HEK293T (cell line): ENCODE measurements around the gene CSH2.
"Not testable (repeated sequence)": the region's sequence is repeated elsewhere in the genome, so short reads cannot be mapped to it uniquely, and the experiment has no call there.

Experiments used
- CTCF ChIA-PET: fragments of 350-600 bp; formaldehyde crosslinking; extraction: SDS; loops from one replicate; lab custom pipeline; 2021; ENCODE audit warnings: antibody characterized with exemption, inconsistent platforms; lab: Yijun Ruan, JAX
- POLR2A ChIA-PET: fragments of 350-600 bp; formaldehyde crosslinking; extraction: SDS; loops from one replicate; lab custom pipeline; 2020; ENCODE audit warnings: antibody characterized with exemption, inconsistent platforms; lab: Yijun Ruan, JAX
- DNase-seq: peaks from one replicate; pipeline ENCODE4 v3.0.0; 2012; ENCODE audit warnings: mixed read lengths; ENCODE audit errors: extremely low spot score
- ARNT ChIP-seq: fragments of 450-650 bp; IDR thresholded peaks from 2 replicates; pipeline ENCODE4 v1.6.1; 2017; ENCODE audit warnings: mild to moderate bottlenecking
- BHLHE40 ChIP-seq: fragments of 450-650 bp; IDR thresholded peaks from 2 replicates; pipeline ENCODE4 v1.6.1; 2016; ENCODE audit warnings: mild to moderate bottlenecking, moderate library complexity, borderline replicate concordance
- CTBP1 ChIP-seq: fragments of 450-650 bp; IDR thresholded peaks from 2 replicates; pipeline ENCODE4 v1.6.1; 2016; ENCODE audit warnings: borderline replicate concordance
- ELF4 ChIP-seq: fragments of 450-650 bp; IDR thresholded peaks from 2 replicates; pipeline ENCODE4 v1.6.1; 2017; ENCODE audit warnings: antibody characterized with exemption
- FOXA1 ChIP-seq: fragments of 450-650 bp; IDR thresholded peaks from 2 replicates; pipeline ENCODE4 v1.6.1; 2016; ENCODE audit warnings: mild to moderate bottlenecking
- FOXK2 ChIP-seq: fragments of 450-650 bp; IDR thresholded peaks from 2 replicates; pipeline ENCODE4 v1.6.1; 2016; ENCODE audit warnings: mild to moderate bottlenecking
- FOXM1 ChIP-seq: fragments of 450-650 bp; IDR thresholded peaks from 2 replicates; pipeline ENCODE4 v1.6.1; 2017; ENCODE audit warnings: mild to moderate bottlenecking, borderline replicate concordance
- HDGF ChIP-seq: fragments of 450-650 bp; IDR thresholded peaks from 2 replicates; pipeline ENCODE4 v1.6.1; 2017; ENCODE audit warnings: antibody characterized with exemption, borderline replicate concordance
- LEF1 ChIP-seq: fragments of 450-650 bp; IDR thresholded peaks from 2 replicates; pipeline ENCODE4 v1.6.1; 2017; ENCODE audit warnings: mild to moderate bottlenecking, borderline replicate concordance
- SP1 ChIP-seq: fragments of 450-650 bp; IDR thresholded peaks from 2 replicates; pipeline ENCODE4 v1.6.1; 2017
- SUZ12 ChIP-seq: fragments of 450-650 bp; IDR thresholded peaks from 2 replicates; pipeline ENCODE4 v1.6.1; 2016; ENCODE audit warnings: mild to moderate bottlenecking
- TARDBP ChIP-seq: fragments of 450-650 bp; IDR thresholded peaks from 2 replicates; pipeline ENCODE4 v1.6.1; 2016
- ZNF384 ChIP-seq: fragments of 450-650 bp; IDR thresholded peaks from 2 replicates; pipeline ENCODE4 v1.6.1; 2016
- TF ChIP-seq, protein P1 (sequence below): fragments of 450-650 bp; IDR thresholded peaks from 2 replicates; pipeline ENCODE4 v1.6.1; 2016

Gene CSH2

DNA sequence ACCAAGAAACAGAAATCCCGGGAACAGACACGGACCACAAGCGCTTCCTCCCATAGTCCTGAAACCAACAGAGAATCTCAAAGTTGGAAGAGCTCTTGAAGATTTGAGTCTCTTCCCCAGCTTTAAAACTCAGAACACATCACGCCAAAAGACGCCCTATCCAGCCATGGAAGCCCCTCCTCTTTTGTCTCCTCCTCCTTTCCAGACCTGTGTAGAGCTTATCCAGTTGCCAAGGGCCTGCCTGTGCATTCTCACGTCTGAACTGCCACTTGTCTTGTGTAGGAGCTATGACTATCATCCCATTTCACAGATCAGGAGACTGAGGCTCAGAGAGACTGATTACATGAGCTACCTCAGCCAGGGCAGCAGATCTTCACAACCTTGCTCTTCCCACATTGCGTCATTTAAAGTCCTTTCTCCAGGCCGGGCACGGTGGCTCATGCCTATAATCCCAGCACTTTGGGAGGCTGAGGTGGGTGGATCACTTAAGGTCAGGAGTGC, 9.2 kb upstream of the CSH2 start:
- DNase-seq, POLR2A ChIA-PET: not testable (repeated sequence)
- CTCF ChIA-PET = interaction anchor here (0.6 to 0.9 kb wide), 2 partner anchors 38 to 137 kb away, joined by 3 read pairs; partner anchors contain the start of gene ICAM2

DNA sequence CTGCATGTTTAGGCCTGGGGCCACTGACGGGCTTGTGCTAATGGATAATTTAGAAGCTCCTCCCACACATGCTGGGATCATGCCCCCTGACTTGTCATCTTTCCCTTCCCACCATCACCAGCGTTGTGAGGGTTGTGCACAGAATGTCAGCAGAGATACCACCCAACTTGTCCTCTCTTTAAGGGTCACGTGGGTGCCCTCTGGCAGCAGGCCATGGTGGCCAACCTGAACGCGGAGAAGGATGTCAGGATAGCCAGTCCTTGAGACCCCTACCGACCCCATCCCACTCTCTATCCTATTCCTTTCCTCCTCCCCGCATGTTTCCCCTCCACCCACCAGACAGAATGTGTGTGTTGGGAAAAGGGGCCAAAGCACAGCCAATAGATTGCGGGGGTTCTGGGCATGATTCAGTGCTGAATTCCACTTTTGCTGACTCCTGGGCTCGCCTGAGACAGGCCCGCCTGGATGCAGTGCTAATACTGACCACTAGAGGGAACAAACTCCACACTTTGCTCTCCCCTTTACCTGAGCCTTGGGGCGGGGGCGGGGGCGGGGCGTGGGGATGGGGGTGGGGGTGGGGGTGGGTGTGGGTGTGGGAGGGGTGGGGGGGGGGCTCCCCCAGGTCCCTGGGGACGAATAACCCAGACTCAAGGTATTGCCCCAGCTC, 8.6 kb upstream of the CSH2 start, which contains the start of gene GH2:
Gene GH2, minus strand, starts transcription at position 10 of the 667 bp plus-strand sequence. CDS start 143 bp downstream, outside the sequence.
- TF ChIP-seq ELF4 = no peak
- no peak for TF ChIP-seq FOXA1
- TF ChIP-seq ZNF384 = no peak
- no peak for TF ChIP-seq FOXM1
- TF ChIP-seq HDGF = no peak
- TF ChIP-seq LEF1 = no peak
- no peak for TF ChIP-seq ARNT
- no peak for TF ChIP-seq SP1
- TF ChIP-seq TARDBP = no peak
- TF ChIP-seq BHLHE40 = no peak
- TF ChIP-seq CTBP1 = no peak
- ChIA-PET CTCF (interaction anchor here (0.9 to 1.5 kb wide), 3 partner anchors 12 to 24 kb away, joined by 3 to 7 read pairs (median 3); no protein-coding TSS in a partner anchor), POLR2A (no interaction called here)
- peak; percentile 86 for DNase-seq

DNA sequence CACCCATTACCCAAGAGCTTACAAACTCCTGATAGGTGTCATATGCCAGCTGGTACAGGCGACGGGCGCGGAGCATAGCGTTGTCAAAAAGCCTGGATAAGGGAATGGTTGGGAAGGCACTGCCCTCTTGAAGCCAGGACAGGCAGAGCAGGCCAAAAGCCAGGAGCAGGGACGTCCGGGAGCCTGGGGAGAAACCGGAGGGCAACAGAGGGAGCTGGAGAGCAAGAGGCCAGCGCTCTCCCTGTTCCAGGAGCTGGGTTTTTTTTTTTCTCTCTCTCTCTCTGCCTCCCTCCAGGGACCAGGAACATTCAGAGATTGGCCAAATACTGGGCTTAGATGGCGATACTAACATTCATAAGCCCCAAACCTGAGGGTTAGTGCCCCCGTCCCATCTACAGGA, 7.9 kb upstream of the CSH2 start:
- peak; percentile 15 for DNase-seq
- POLR2A ChIA-PET = not testable (repeated sequence)
- CTCF ChIA-PET = interaction anchor here (0.6 to 1.5 kb wide), 5 partner anchors 11 to 180 kb away, joined by 3 to 7 read pairs (median 3); no protein-coding TSS in a partner anchor

DNA sequence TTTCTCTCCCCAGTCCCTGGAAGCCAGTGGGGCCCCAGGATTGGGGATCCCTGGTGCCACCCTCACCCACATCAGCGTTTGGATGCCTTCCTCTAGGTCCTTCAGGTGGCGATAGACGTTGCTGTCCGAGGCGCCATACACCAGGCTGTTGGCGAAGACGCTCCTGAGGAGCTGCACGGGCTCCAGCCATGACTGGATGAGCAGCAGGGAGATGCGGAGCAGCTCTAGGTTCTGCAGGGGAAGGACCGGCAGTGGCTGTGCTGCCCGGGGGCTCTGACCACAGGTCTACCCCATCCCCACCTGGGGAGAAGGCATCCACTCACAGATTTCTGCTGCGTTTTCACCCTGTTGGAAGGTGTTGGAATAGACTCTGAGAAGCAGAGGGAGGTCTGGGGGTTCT, 7.2 kb upstream of the CSH2 start:
- TF ChIP-seq SUZ12 (no peak), FOXA1 (no peak), ARNT (no peak), HDGF (no peak), FOXM1 (no peak), ELF4 (no peak), CTBP1 (no peak), FOXK2 (no peak), TARDBP (no peak)
- TF ChIP-seq, protein P1, sequence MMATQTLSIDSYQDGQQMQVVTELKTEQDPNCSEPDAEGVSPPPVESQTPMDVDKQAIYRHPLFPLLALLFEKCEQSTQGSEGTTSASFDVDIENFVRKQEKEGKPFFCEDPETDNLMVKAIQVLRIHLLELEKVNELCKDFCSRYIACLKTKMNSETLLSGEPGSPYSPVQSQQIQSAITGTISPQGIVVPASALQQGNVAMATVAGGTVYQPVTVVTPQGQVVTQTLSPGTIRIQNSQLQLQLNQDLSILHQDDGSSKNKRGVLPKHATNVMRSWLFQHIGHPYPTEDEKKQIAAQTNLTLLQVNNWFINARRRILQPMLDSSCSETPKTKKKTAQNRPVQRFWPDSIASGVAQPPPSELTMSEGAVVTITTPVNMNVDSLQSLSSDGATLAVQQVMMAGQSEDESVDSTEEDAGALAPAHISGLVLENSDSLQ = no peak
- no peak for DNase-seq
- POLR2A ChIA-PET = no interaction called here
- CTCF ChIA-PET = interaction anchor here (1.1 to 1.5 kb wide), 2 partner anchors 15 to 179 kb away, joined by 3 to 7 read pairs; no protein-coding TSS in a partner anchor

DNA sequence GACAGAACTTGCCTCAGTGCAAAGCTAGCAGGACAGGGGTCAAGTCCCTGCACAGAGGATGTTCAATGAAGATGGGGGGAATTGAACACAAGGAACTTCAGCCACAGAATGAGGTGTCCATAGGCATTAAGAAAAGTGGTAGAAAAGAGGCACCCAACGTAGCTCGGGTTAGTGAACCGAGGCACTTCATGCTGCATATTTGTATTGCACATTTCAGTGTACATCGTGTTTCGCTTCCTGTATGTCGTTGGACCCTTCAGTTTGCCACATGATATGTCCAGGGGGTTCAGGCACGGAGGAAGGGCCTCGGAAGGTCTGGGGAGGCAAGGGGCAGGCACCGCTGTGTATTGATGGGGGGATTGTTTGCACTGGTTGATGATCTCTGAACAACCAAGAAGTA, 4.9 kb upstream of the CSH2 start:
- CTCF ChIA-PET = interaction anchor here (0.7 kb wide), 1 partner anchor 50 kb away, joined by 3 read pairs; no protein-coding TSS in a partner anchor
- POLR2A ChIA-PET, DNase-seq: not testable (repeated sequence)

DNA sequence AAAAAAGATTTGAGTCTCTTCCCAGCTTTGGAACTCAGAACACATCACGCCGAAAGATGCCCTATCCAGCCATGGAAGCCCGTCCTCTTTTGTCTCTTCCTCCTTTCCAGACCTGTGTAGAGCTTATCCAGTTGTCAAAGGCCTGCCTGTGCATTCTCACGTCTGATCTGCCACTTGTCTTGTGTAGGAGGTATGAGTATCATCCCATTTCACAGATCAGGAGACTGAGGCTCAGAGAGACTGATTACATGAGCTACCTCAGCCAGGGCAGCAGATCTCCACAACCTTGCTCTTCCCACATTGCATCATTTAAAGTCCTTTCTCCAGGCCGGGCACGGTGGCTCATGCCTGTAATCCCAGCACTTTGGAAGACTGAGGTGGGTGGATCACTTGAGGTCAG, 1.2 kb upstream of the CSH2 start:
- DNase-seq, POLR2A ChIA-PET, CTCF ChIA-PET: not testable (repeated sequence)

DNA sequence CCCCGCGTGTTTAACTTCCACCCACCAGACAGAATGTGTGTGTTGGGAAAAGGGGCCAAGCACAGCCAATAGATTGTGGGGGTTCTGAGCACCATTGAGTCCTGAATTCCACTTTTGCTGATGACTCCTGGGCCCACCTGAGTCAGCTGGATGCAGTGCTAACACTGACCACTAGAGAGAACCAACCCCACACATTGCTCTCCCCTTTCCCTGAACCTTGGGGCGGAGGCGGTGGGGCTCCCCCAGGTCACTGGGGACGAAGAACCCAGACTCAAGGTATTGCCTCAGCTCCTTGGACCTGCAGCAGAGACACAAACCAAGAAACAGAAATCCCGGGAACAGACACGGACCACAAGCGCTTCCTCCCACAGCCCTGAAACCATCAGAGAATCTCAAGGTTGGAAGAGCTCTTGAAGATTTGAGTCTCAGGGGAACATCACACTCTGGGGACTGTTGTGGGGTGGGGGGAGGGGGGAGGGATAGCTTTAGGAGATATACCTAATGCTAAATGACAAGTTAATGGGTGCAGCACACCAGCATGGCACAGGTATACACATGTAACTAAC, 667 bp upstream of the CSH2 start:
- CTCF ChIA-PET, DNase-seq, POLR2A ChIA-PET: not testable (repeated sequence)

DNA sequence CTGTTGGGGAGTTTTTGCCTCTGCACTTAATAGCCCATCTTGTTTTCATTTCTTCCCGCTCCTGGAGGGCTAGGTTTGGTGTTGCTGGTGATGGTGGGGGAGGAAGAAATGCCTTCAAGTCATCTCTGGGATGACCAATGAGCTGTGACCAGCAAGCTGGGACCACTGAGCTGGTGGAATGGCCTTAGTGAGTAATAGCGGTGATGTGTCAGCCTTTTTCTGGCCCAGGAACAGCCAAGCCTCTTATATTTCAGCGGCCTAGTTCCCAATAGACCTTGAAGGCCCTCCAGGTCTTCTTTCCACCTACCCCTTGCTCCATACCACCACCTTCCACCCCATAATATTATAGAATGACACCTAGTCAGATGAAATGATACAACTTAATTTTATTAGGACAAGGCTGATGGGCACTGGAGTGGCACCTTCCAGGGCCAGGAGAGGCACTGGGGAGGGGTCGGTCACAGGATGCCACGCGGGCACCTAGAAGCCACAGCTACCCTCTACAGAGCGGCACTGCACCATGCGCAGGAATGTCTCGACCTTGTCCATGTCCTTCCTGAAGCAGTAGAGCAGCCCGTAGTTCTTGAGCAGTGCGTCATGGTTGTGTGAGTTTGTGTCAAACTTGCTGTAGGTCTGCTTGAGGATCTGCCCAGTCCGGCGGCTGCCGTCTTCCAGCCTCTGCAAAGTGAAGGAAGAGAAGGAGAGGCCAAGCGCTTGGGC, 1.7 kb downstream of the CSH2 start:
- POLR2A ChIA-PET, CTCF ChIA-PET, DNase-seq: not testable (repeated sequence)

DNA sequence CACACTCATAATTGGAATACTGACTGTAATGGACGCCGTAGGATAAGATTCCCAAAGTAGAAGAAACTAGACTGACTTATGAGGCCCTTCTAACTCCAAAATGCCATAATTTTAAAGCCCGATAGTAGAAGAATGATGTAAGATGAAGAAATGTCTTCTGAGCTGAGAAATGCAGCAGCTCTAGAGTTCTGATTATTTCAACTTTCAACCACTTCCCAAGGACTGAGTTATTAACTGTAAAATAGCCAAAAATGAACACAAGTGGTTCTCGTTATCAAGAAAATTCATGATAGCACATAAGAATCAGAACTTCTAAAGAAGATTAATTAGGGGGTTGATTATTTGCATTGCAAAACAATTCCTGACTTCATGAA, 3.2 kb downstream of the CSH2 start:
- POLR2A ChIA-PET, DNase-seq: not testable (repeated sequence)
- CTCF ChIA-PET = interaction anchor here (0.8 kb wide), 1 partner anchor 11 kb away, joined by 3 read pairs; the partner anchor contains the start of gene GH2

DNA sequence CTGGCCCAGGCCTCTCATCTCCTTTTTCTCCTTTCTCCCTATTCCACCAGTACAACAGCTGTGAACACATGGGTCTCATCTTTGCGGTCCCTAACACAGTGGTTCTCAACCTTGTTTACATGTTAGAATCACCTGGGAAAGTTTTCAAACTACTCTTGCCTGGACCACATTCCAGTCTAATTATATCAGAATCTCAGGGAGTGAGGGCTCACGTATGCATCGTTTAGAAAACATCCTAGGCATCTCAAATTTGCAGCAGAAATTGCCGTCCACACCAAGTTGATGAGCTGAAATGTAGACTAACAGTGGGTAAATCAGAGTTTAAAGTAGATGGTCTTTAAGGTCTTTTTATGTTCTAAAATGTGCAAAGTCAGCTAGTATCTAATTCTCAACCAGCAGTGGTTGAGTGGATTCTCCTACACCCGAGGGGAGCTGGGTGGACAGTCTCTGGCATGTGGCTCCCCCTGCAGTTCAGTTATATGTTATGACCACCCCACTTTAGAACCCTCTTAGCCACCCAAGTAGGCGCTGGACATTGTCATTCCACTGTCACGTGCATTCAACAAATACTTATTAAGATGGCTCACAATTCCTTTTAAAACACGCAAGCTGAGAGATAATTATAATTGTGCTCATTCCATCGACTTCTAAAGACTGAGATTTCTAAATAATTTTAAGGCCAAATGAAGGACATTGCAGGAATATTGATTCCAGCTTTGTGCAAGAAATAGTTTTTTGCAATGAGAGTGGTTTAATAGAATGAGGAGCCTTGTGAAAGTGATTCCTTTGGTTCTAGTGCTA, 3.8 kb downstream of the CSH2 start:
- POLR2A ChIA-PET, DNase-seq: not testable (repeated sequence)
- CTCF ChIA-PET = interaction anchor here (0.8 kb wide), 1 partner anchor 12 kb away, joined by 3 read pairs; the partner anchor contains the start of gene GH2

DNA sequence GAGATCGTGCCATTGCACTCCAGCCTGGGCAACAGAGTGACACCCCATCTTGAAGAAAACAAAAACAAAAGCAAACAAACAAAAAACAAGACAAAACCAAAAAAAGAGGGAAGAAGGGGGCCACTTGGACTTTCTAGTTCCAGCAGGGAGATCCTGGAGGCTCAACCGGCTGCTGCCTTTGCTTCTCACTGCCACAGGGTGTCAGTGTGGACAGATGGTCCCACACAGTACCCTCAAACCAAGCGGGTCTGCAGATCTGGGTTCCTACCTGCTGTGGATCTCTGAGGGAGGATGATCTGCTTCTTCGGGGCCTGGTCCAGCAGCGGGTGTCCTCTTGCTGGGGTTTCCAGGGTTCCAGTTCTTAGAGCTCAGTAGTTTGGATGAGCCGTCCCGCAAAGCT, 6.9 kb downstream of the CSH2 start:
- POLR2A ChIA-PET = interaction anchor here (1.8 kb wide), 1 partner anchor 23 kb away, joined by 8 read pairs; the partner anchor contains the start of gene SMARCD2
- DNase-seq = not testable (repeated sequence)
- CTCF ChIA-PET = interaction anchor here (0.8 to 1.3 kb wide), 4 partner anchors 20 to 131 kb away, joined by 3 to 5 read pairs (median 4); no protein-coding TSS in a partner anchor
